ENCODE measurements around the gene ADIPOR1. TPM values are rescaled to one million over a fixed set of nuclear protein-coding genes. Genes with fewer than 3 reads are reported as not detected.
A peak's percentile ranks its signal among the peaks of the same experiment; 100 is the strongest.

ADIPOR1 gene
- total RNA-seq, 1 donor from 2014 or later = 54.6 TPM

- Histone ChIP-seq H3K27ac (no peak overlapping the region), H3K4me3 (no peak overlapping the region), H3K9ac (no peak overlapping the region), H3K4me2 (no peak overlapping the region), H3K36me3 (no peaks in the 10 kb centered on the region), H2AFZ (replicated peaks) (no peak overlapping the region), H3K79me2 (ENCODE audit: low read depth) (peaks cover 67% of the 10 kb centered on the region), H3K4me1 (peaks cover 6% of the 10 kb centered on the region), H3K9me3 (ENCODE audit: low read depth) (no peaks in the 10 kb centered on the region), H3F3A (ENCODE audit: low read depth) (no peaks in the 10 kb centered on the region), H4K20me1 (ENCODE audit: low read depth) (peaks cover 60% of the 10 kb centered on the region), H3K27me3 (no peaks in the 10 kb centered on the region)
- DNase-seq (ENCODE audit: low spot score) = no peak
- no peak overlapping the region for H3K4me3 Mint-ChIP-seq
- peaks cover 9% of the 10 kb centered on the region for H3K36me3 Mint-ChIP-seq
- H3K27me3 Mint-ChIP-seq (ENCODE audit: insufficient read depth, low read depth) = no peaks in the 10 kb centered on the region
- H3K27ac Mint-ChIP-seq = no peak overlapping the region
- TF ChIP-seq, protein P1, sequence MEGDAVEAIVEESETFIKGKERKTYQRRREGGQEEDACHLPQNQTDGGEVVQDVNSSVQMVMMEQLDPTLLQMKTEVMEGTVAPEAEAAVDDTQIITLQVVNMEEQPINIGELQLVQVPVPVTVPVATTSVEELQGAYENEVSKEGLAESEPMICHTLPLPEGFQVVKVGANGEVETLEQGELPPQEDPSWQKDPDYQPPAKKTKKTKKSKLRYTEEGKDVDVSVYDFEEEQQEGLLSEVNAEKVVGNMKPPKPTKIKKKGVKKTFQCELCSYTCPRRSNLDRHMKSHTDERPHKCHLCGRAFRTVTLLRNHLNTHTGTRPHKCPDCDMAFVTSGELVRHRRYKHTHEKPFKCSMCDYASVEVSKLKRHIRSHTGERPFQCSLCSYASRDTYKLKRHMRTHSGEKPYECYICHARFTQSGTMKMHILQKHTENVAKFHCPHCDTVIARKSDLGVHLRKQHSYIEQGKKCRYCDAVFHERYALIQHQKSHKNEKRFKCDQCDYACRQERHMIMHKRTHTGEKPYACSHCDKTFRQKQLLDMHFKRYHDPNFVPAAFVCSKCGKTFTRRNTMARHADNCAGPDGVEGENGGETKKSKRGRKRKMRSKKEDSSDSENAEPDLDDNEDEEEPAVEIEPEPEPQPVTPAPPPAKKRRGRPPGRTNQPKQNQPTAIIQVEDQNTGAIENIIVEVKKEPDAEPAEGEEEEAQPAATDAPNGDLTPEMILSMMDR (IDR thresholded peaks at IDR 0.05) = no peak
- TF ChIP-seq EZH2phosphoT487 (IDR thresholded peaks at IDR 0.05) (no peak), EZH2 (IDR thresholded peaks at IDR 0.05) (no peak)
- no peaks in the 10 kb centered on the region for H3K9me3 Mint-ChIP-seq
- H3K4me1 Mint-ChIP-seq = peaks cover 12% of the 10 kb centered on the region
Measured at GRCh38 chr1:202952818-202953217, 5.3 kb downstream of the ADIPOR1 start.

GRCh38 chr1:202952099-202952498, 6.0 kb downstream of the ADIPOR1 start:
- peaks cover 9% of the 10 kb centered on the region for H3K36me3 Mint-ChIP-seq
- H3K4me3 Mint-ChIP-seq = no peak overlapping the region

GRCh38 chr1:202951437-202951836, 6.7 kb downstream of the ADIPOR1 start:
- Histone ChIP-seq H3K4me1 (no peaks in the 10 kb centered on the region), H3K27ac (no peak overlapping the region), H3K9ac (no peak overlapping the region), H3F3A (ENCODE audit: low read depth) (no peaks in the 10 kb centered on the region), H3K4me3 (no peak overlapping the region), H3K27me3 (no peaks in the 10 kb centered on the region), H3K79me2 (ENCODE audit: low read depth) (peaks cover 53% of the 10 kb centered on the region), H3K36me3 (no peaks in the 10 kb centered on the region), H4K20me1 (ENCODE audit: low read depth) (peaks cover 46% of the 10 kb centered on the region), H3K4me2 (no peak overlapping the region), H2AFZ (replicated peaks) (no peak overlapping the region), H3K9me3 (ENCODE audit: low read depth) (no peaks in the 10 kb centered on the region)
- peaks cover 10% of the 10 kb centered on the region for H3K36me3 Mint-ChIP-seq
- H3K4me3 Mint-ChIP-seq = no peak overlapping the region
- no peaks in the 10 kb centered on the region for H3K27me3 Mint-ChIP-seq (ENCODE audit: insufficient read depth, low read depth)
- H3K4me1 Mint-ChIP-seq = peaks cover 3% of the 10 kb centered on the region
- peak overlapping the region; percentile 10 for H3K27ac Mint-ChIP-seq
- no peak for DNase-seq (ENCODE audit: low spot score)
- TF ChIP-seq EZH2 (IDR thresholded peaks at IDR 0.05) = no peak
- no peaks in the 10 kb centered on the region for H3K9me3 Mint-ChIP-seq

More at GRCh38 chr1:202952099-202952498, 6.0 kb downstream of the ADIPOR1 start:
- Histone ChIP-seq H3K27me3 (no peaks in the 10 kb centered on the region), H3K9ac (no peak overlapping the region), H4K20me1 (ENCODE audit: low read depth) (peaks cover 53% of the 10 kb centered on the region), H3K36me3 (no peaks in the 10 kb centered on the region), H3K79me2 (ENCODE audit: low read depth) (peaks cover 60% of the 10 kb centered on the region), H2AFZ (replicated peaks) (no peak overlapping the region), H3K9me3 (ENCODE audit: low read depth) (no peaks in the 10 kb centered on the region), H3K4me3 (no peak overlapping the region), H3K27ac (no peak overlapping the region), H3K4me2 (no peak overlapping the region), H3F3A (ENCODE audit: low read depth) (no peaks in the 10 kb centered on the region), H3K4me1 (peaks cover 4% of the 10 kb centered on the region)
- TF ChIP-seq EZH2phosphoT487 (IDR thresholded peaks at IDR 0.05) (no peak), EZH2 (IDR thresholded peaks at IDR 0.05) (no peak)
- TF ChIP-seq, protein P1 (IDR thresholded peaks at IDR 0.05) = no peak
- no peaks in the 10 kb centered on the region for H3K9me3 Mint-ChIP-seq
- DNase-seq (ENCODE audit: low spot score) = no peak
- no peak overlapping the region for H3K27ac Mint-ChIP-seq
- peaks cover 8% of the 10 kb centered on the region for H3K4me1 Mint-ChIP-seq
- H3K27me3 Mint-ChIP-seq (ENCODE audit: insufficient read depth, low read depth) = no peaks in the 10 kb centered on the region

DNA sequence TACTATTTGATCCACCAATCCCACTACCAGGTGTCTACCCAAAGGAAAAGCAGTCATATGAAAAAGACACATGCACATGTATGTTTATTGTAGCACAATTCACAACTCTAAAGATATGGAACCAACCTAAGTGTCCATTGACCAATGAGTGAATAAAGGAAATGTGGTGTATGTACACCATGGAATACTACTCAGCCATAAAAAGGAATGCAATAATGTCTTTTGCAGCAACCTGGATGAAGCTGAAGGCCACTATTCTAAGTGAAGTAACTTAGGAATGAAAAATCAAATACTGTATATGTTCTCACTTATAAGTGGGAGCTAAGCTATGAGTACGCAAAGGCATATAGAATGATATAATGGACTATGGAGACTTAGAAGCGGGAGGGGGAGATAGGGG, 12.6 kb downstream of the ADIPOR1 start:
- Histone ChIP-seq H2AFZ (replicated peaks) (no peak overlapping the region), H3K9ac (no peak overlapping the region), H3K27ac (no peak overlapping the region), H3K79me2 (ENCODE audit: low read depth) (no peaks in the 10 kb centered on the region), H3K4me3 (no peak overlapping the region), H3K4me1 (no peaks in the 10 kb centered on the region), H4K20me1 (ENCODE audit: low read depth) (no peaks in the 10 kb centered on the region), H3K36me3 (peaks cover 6% of the 10 kb centered on the region), H3K27me3 (no peaks in the 10 kb centered on the region), H3F3A (ENCODE audit: low read depth) (no peaks in the 10 kb centered on the region), H3K4me2 (no peak overlapping the region), H3K9me3 (ENCODE audit: low read depth) (no peaks in the 10 kb centered on the region)
- Mint-ChIP-seq H3K36me3 (peaks cover 37% of the 10 kb centered on the region), H3K9me3 (no peaks in the 10 kb centered on the region), H3K4me3 (no peak overlapping the region), H3K27ac (no peak overlapping the region), H3K27me3 (ENCODE audit: insufficient read depth, low read depth) (no peaks in the 10 kb centered on the region), H3K4me1 (no peaks in the 10 kb centered on the region)
- TF ChIP-seq EZH2phosphoT487 (IDR thresholded peaks at IDR 0.05) (no peak), EZH2 (IDR thresholded peaks at IDR 0.05) (no peak)
- TF ChIP-seq, protein P1 (IDR thresholded peaks at IDR 0.05) = no peak
- DNase-seq (ENCODE audit: low spot score) = no peak
